GM19452 (cell line): Measurements from ENCODE around the gene SRPK1.

Experiments used
- ATAC-seq: cut with Tn5 transposase; IDR thresholded peaks from one replicate; pipeline ENCODE4 v1.9.1; 2021; ENCODE audit not compliant: unreplicated experiment

SRPK1 gene

GRCh38 chr6:35786272-35786671 lies 134.6 kb downstream of the SRPK1 start:
- ATAC-seq: no peak

DNA sequence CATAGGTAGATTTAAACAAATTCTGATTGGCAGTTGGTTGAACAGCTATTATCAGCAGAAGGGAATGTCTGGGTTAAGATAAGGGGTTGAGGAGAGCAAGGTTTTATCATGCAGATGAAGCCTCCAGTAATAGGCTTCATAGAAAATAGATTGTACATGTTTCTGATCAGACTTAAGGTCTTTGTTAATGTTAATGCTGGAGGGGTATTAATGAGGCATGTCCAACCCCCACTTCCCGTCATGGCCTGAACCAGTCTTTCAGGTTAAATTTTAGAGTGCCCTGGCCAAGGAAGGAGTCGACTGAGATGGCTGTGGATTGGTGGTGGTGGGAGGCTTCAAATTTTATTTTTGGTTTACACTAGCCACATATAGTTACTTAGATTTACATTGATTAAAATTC lies 136.7 kb downstream of the SRPK1 start:
- no peak for ATAC-seq
